Prostate gland (tissue), 1 donor: ENCODE measurements around the gene CENPT.

Source experiments
- POLR2A ChIP-seq: fragments of 450-650 bp; IDR thresholded peaks from one replicate; pipeline ENCODE4 v1.6.1; 2016; ENCODE audit warnings: antibody characterized with exemption, mild to moderate bottlenecking
- POLR2AphosphoS5 ChIP-seq: sonication (generic); formaldehyde crosslinking; IDR thresholded peaks from one replicate; pipeline ENCODE4 v1.6.1; 2017; ENCODE audit warnings: antibody characterized with exemption

GRCh38 chr16:67843343-67843765, 4.1 kb downstream of the CENPT start:
- TF ChIP-seq POLR2AphosphoS5 (no peak), POLR2A (no peak)
